ENCODE data around the gene SPATS2L. TPM values are rescaled to one million over a fixed set of nuclear protein-coding genes. Genes with fewer than 3 reads are reported as not detected.

Gene SPATS2L
- total RNA-seq, 4 donors from 2014 or later: 33.4 to 236 (median 159) TPM

DNA sequence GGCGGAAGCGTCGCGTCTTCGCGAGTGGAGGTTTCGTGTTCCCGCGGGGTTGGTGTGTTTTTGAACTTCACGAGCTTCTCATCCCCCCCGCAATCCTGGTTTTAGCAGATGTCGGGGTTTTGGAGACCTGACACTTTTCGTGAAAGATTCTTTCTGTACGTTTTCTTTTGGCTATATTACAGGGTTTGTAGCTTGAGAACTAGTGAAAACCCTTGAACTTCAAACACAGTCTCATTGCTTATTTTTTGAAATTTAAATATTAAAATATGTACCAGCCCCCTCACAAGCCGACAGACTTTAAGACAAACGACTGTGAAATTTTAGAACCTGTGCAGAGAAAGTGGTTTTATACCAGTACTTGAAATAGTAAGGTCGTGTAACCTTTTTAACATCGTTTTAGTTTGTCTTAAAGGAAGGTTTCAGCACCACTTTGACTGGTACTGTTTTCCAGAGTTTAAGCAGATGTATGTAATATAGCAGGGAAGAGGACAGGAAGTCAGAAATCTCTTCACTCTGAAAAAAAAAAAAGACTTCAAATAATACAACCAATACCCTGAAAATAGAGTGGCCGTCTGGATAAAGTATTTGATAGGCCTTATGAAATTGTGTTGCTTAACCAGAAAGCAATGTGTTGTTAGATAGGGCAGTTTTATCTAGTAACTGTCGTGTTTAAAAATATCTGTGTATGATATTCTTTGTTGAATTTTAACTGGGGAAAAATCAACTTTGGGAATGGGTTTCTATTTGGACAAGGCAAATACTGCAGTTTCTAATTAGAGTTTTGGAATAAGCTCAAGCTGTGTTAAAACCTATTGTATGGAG, 1.4 kb downstream of the SPATS2L start:
- no peaks in the 10 kb centered on the region for H3K27me3 ChIP-seq
- H3K4me1 ChIP-seq: peaks cover 0 to 40% (median 18%) of the 10 kb centered on the region in 4 donors
- H3K36me3 ChIP-seq: no peaks in the 10 kb centered on the region
- in situ Hi-C loops (cut with MboI; ENCODE audit: low pct_ligation_motif_present in 1 of 4, low pct_unique_long_range_greater_than_20kb in 1 of 4, low sequenced_read_pairs in 3 of 4) (loop anchor here in 2 of 4 donors (10.0 to 25.0 kb wide), 4 partner anchors 104 to 554 kb away; partner anchors contain the start of gene CLK1 (in 1 of the 2)), intact Hi-C loops (cut with DNase I; ENCODE audit: low total_unique reads) (loop anchor here (10.0 kb wide), 2 partner anchors 67 to 167 kb away; no protein-coding TSS in a partner anchor)
- peak overlapping the region; percentile 93 to 97 (median 96) for H3K27ac ChIP-seq
- TF ChIP-seq POLR2A (IDR thresholded peaks at IDR 0.05): no peak
- TF ChIP-seq POLR2AphosphoS5 (IDR thresholded peaks at IDR 0.05): no peak
- TF ChIP-seq, protein P1, sequence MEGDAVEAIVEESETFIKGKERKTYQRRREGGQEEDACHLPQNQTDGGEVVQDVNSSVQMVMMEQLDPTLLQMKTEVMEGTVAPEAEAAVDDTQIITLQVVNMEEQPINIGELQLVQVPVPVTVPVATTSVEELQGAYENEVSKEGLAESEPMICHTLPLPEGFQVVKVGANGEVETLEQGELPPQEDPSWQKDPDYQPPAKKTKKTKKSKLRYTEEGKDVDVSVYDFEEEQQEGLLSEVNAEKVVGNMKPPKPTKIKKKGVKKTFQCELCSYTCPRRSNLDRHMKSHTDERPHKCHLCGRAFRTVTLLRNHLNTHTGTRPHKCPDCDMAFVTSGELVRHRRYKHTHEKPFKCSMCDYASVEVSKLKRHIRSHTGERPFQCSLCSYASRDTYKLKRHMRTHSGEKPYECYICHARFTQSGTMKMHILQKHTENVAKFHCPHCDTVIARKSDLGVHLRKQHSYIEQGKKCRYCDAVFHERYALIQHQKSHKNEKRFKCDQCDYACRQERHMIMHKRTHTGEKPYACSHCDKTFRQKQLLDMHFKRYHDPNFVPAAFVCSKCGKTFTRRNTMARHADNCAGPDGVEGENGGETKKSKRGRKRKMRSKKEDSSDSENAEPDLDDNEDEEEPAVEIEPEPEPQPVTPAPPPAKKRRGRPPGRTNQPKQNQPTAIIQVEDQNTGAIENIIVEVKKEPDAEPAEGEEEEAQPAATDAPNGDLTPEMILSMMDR (IDR thresholded peaks at IDR 0.05): no peak
- TF ChIP-seq EP300 (IDR thresholded peaks at IDR 0.05; ENCODE audit: low read depth): no peak
- H3K4me3 ChIP-seq: peak overlapping the region; percentile 70 to 96 (median 90)
- DNase-seq: no peak
- H3K9me3 ChIP-seq: no peaks in the 10 kb centered on the region
- 7 to 24% methylated on average over 6 to 20 of the region's 20 CpGs for WGBS, 2 donors (ENCODE audit: low coverage in 1 of 2)

DNA sequence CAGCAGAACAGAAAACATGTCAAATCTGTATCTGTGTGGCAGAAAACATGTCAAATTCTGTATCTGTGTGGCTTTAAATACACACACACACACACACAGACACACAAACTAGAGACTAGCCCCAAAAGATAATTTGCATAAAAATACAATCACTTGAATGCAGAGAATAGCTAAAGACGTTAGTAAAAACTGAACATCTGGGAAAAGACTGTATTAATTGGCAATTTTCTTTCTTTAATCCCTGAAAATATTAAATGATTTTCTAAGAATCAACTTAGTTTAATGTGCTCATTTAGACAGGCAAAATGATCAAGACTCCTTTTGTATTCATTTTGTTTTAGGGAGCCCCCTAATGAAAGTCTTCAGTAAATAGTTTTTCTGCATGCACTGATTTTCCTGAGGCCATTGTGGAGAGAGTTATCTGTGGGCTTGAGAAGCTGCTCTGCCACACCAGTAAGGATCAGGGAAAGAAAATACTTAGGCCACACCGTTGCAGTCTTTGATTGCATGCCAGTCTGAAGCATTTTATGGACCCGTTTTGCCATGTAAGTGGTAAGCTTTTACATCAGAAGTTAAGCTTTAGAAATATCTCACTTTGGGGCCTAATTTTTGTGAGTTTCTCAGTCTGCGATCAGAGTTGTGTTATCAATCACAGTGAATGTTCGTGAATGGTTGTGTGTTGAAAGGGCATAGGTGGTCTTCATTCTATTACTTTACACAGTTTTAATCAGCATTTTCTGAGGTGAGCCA, 2.2 kb downstream of the SPATS2L start:
- intact Hi-C loops (cut with DNase I; ENCODE audit: low total_unique reads) (loop anchor here (10.0 kb wide), 2 partner anchors 66 to 166 kb away; no protein-coding TSS in a partner anchor), in situ Hi-C loops (cut with MboI; ENCODE audit: low pct_ligation_motif_present in 1 of 4, low pct_unique_long_range_greater_than_20kb in 1 of 4, low sequenced_read_pairs in 3 of 4) (loop anchor here in 2 of 4 donors (10.0 to 25.0 kb wide), 4 partner anchors 104 to 554 kb away; partner anchors contain the start of gene CLK1 (in 1 of the 2))
- Histone ChIP-seq H3K4me3 (peak overlapping the region in 2 of 4 donors; percentile 87 to 96), H3K27ac (peak overlapping the region; percentile 93 to 97 (median 96)), H3K9me3 (no peaks in the 10 kb centered on the region), H3K36me3 (no peaks in the 10 kb centered on the region), H3K4me1 (peaks cover 0 to 40% (median 18%) of the 10 kb centered on the region in 4 donors), H3K27me3 (no peaks in the 10 kb centered on the region)
- WGBS, 2 donors (ENCODE audit: low coverage in 1 of 2): 50% methylated on average over 5 of the region's 5 CpGs
- no peak for DNase-seq
- TF ChIP-seq, protein P1 (IDR thresholded peaks at IDR 0.05): no peak
- TF ChIP-seq POLR2AphosphoS5 (IDR thresholded peaks at IDR 0.05) (no peak), POLR2A (IDR thresholded peaks at IDR 0.05) (no peak), EP300 (IDR thresholded peaks at IDR 0.05; ENCODE audit: low read depth) (no peak)

DNA sequence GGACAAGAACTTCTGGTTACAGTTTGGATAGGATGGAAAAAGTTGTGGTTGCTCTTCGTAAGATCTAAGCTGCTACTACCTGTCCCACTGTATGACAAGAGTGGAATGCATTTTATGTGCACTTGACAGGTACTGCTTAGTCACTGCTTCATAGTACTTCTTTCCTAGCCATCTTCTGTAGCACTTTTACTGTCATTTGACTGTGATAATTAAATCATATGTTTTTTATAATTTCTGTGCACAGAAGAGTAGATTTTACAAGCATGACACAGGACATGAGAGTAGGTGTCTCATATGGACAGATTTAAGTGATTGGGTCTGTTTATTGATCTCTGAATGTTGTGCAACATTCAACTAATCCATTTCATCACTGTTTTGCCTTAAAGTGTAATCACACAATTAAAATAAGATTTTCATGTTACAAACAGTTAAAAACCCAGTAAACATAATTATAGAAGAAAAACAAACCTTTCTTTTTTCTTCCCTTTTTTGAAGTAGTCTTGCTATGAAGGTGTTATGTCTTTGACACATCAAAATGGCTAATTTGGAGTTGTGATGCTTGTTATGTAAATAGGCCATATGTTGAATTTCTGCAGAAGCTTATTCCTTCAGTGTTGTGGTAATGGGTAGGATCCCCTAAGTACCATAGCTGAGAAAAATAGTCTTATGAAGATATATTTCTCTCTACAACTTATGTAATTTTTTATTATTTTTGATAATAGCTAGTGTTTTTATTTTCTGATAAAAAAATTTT, 3.0 kb downstream of the SPATS2L start:
- Histone ChIP-seq H3K36me3 (no peaks in the 10 kb centered on the region), H3K4me3 (no peak overlapping the region), H3K4me1 (peaks cover 0 to 40% (median 18%) of the 10 kb centered on the region in 4 donors), H3K9me3 (no peaks in the 10 kb centered on the region), H3K27me3 (no peaks in the 10 kb centered on the region), H3K27ac (peak overlapping the region in 3 of 4 donors; percentile 93 to 97 (median 96))
- 80 to 90% methylated on average over 1 of the region's 1 CpG for WGBS, 2 donors (ENCODE audit: low coverage in 1 of 2)
- in situ Hi-C loops (cut with MboI; ENCODE audit: low pct_ligation_motif_present in 1 of 4, low pct_unique_long_range_greater_than_20kb in 1 of 4, low sequenced_read_pairs in 3 of 4): loop anchor here in 3 of 4 donors (10.0 to 25.0 kb wide), 4 partner anchors 103 to 553 kb away; partner anchors contain the start of gene CLK1 (in 1 of the 3)
- intact Hi-C loops (cut with DNase I; ENCODE audit: low total_unique reads): loop anchor here (10.0 kb wide), 2 partner anchors 65 to 165 kb away; no protein-coding TSS in a partner anchor
- no peak for DNase-seq
- no peak for TF ChIP-seq EP300 (IDR thresholded peaks at IDR 0.05; ENCODE audit: low read depth)
- TF ChIP-seq, protein P1 (IDR thresholded peaks at IDR 0.05): no peak
- TF ChIP-seq POLR2A (IDR thresholded peaks at IDR 0.05): no peak
- no peak for TF ChIP-seq POLR2AphosphoS5 (IDR thresholded peaks at IDR 0.05)
